NCI-H82 treated with DMSO at 0.1 percent for 48 hours (cell line): Measurements from ENCODE around the gene LRRC39.
"Not testable (repeated sequence)": the region's sequence is repeated elsewhere in the genome, so short reads cannot be mapped to it uniquely, and the experiment has no call there.

Source experiments
- DNase-seq: peaks from one replicate; lab custom pipeline; 2025; ENCODE audit not compliant: unreplicated experiment; lab: John Stamatoyannopoulos, UW

Gene LRRC39

GRCh38 chr1:100178091-100178490 lies at the start of gene LRRC39:
TSS of gene LRRC39 (minus strand) at chr1:100178256. CDS start at chr1:100168516, 9,740 bp downstream.
- DNase-seq = no peak

DNA sequence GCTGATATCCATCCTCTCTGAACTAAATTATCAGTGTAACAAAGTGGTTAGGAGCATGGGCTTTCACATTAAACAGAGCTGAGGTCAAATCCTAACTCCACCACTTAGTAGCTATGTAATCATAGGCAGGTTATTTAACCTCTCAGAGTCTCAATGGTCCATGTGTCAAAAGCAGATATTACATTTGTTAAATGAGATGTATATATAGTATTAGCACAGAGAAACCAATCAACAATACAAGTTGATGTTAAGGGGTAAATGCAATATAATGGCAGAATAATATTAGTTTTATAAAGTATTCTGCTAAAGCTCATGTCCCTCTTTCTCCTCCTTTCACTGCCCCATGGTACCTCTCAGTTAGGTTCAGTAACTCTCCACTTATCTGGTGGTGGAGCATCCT lies 44.4 kb upstream of the LRRC39 start:
- no peak for DNase-seq

DNA sequence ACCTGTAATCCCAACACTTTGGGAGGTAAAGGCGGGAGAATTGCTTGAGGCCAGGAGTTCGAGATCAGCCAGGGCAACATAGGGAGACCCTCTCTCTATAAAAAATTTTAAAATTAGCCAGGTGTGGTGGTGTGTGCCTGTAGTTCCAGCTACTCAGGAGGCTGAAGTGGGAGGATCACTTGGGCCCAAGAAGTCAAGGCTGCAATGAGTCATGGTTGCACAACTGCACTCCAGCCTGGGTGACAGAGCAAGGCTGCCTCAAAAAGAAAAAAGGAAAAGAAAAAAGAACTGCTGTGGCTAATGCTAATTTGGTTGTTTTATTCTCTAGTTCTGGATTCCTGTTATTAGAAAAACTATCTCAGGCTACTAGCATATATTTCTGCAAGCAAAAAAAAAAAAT lies 41.8 kb upstream of the LRRC39 start:
- no peak for DNase-seq

DNA sequence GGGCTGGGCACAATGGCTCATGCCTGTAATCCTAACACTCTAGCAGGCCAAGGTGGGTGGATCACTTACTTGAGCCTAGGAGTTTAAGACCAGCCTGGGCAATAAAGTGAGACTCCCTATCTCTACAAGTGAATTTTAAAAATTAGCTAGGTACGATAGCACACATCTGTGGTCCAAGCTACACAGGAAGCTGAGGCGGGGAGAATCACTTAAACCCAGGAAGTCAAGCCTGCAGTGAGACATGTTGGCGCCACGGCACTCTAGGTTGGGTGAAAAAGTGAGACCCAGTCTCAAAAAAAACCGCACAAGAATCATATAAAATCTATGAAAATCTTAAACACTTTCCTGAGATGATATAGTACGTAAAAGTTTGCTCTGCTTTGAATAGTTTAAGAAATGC lies 41.4 kb upstream of the LRRC39 start:
- no peak for DNase-seq

DNA sequence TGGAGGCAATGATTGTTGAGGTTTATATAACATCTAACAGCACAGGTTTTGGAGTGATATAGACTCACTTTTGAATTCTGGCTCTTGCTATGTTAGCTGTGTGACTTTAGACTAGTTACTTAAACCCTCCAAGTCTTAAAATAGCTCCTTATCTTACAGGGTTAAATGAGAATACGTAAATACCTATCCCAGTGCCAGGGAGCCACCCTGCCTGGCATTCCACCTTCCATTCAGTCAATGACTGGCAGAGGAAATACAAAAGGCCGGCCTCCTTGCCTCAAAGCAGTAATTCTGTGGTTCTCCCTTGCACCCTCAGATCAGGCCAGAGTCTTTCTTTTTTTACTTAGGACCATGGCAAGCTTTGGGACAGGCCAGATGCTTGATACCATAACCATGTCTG lies 39.8 kb upstream of the LRRC39 start:
- DNase-seq = no peak

GRCh38 chr1:100215101-100215500 lies 37.0 kb upstream of the LRRC39 start:
- DNase-seq = no peak

DNA sequence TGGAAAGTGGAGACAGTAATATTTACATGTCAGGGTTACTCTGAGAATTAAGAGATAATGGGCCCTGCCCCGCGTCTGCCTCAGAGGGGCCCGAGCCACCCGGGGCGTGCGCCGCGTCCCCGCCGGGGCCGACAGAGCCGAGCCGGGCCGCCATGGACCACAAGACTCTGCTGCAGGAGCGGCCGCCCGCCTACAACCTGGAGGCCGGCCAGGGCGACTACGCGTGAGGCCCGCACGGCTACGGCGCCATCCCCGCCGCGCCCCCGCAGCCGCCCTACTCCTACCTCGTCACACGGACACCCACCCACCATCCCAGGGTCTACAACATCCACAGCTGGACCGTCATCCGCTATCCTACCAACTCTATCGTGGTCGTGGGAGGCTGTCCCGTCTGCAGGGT lies 35.1 kb upstream of the LRRC39 start:
- no peak for DNase-seq

DNA sequence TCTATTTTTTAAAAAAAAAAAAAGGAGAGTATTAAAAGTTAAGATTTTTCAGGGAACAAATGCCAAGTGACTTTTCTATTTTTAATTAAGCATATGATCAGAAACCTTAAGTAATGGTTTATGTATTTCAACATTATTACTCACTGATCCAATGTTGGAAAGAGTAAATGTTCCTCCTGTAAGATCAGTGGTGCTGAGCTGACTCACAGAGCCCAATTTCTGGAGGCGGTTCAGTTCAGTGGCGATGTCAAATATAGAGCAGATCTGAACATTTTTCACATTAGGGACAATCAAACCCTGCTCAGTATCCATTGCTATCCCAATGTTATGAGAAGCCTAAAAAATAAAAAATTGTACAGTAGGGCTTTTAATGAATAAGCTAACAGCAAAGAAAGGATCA lies 28.2 kb upstream of the LRRC39 start:
- DNase-seq = no peak

DNA sequence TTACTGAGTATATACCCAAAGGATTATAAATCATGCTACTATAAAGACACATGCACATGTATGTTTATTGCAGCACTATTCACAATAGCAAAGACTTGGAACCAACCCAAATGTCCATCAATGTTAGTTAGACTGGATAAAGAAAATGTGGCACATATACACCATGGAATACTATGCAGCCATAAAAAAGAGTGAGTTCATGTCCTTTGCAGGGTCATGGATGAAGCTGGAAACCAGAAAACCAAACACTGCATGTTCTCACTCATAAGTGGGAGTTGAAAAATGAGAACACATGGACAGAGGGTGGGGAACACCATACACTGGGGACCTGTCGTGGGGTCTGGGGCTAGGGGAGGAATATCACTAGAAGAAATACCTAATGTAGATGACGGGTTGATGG lies 27.5 kb upstream of the LRRC39 start:
- DNase-seq = not testable (repeated sequence)

- not testable (repeated sequence) for DNase-seq
Measured at GRCh38 chr1:100205103-100205502, 27.0 kb upstream of the LRRC39 start.

DNA sequence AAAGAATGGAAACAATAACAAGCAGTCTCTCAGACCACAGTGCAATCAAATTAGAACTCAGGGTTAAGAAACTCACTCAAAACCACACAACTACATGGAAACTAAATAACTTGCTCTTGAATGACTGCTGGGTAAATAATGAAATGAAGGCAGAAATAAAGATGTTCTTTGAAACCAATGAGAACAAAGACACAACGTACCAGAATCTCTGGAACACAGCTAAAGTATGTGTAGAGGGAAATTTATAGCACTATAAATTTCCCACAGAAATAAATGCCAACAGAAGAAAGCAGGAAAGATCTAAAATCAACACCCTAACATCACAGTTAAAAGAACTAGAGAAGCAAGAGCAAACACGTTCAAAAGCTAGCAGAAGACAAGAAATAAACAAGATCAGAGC lies 24.6 kb upstream of the LRRC39 start:
- not testable (repeated sequence) for DNase-seq

DNA sequence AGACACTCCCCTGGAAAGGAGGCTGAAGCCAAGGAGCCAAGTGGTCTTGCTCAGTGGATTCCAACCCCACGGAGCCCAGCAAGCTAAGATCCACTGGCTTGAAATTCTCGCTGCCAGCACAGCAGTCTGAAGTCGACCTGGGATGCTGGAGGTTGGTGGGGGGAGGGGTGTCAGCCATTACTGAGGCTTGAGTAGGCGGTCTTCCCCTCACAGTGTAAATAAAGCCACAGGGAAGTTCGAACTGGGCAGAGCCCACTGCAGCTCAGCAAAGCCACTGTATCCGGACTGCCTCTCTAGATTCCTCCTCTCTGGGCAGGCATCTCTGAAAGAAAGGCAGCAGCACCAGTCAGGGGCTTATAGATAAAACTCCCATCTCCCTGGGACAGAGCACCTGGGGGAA lies 22.0 kb upstream of the LRRC39 start:
- DNase-seq = not testable (repeated sequence)

DNA sequence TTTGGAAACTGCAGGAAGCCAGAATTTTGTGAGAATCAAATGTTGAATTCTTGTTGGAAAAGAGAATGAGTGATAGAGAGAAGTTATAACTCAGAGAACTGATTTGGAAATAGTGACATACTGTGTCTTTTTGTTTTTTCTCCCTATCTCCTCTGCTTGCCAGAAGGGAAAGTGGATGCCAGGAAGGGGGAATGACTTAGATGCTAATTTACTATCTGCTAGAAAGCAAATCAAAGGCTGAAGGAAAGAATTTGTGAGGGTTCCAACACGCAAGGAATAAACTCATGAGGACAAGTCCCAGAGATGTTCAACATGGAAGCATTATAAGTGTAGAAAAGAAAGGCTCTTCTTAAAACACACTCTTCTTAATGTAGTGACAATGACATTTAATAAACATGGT lies 20.5 kb upstream of the LRRC39 start:
- no peak for DNase-seq

DNA sequence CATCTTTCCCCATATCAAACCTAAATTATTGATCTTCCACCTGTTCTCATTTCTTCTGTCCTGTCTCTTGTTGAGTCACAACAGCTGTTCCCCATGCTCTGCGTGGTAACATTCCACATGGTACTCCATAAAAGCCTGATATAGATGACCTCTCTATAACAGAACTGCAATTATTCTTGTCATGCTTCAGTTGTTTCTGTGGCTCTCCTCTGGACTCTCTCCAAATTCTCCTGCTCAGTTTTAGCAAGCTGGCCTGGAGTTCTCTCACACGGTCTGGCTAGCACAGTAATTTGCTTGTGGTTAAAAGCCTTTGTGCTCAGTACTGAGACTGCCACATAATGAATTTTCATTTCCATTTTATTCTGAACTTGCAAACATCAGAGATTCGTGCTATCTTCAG lies 10.6 kb upstream of the LRRC39 start:
- DNase-seq = no peak

GRCh38 chr1:100187912-100188311 lies 9.9 kb upstream of the LRRC39 start:
- DNase-seq = no peak

DNA sequence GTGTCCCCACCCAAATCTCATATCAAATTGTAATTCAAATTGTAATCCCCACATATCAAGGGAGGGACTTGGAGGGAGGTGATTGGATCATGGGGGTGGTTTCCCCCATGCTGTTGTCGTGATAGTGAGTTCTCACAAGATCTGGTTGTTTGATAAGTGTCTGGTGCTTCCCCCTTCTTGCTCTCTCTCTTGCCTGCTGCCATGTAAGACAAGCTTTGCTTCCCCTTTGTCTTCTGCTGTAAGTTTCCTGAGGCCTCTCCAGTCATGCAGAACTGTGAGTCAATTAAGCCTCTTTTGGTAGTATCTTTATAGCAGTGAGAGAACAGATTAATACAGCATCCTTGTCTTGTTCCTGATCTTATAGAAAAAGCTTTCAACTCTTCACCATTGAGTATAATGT lies 6.5 kb upstream of the LRRC39 start:
- no peak for DNase-seq

DNA sequence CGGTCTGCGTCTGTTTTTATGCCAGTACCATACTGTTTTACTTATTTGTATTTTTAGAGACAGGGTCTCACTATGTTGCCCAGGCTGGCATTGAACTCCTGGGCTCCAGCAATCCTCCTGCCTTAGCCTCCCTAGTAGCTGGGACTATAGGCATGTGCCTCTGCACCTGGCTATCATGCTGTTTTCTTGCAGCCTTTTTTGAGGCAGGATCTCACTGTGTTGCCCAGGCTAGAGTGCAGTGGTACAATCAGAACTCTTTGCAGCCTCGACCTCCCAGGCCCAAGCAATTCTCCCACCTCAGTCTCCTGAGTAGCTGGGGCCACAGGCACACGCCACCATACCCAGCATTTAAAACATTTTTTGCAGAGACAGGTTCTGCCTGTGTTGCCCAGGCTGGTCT lies 5.3 kb upstream of the LRRC39 start:
- DNase-seq = no peak

DNA sequence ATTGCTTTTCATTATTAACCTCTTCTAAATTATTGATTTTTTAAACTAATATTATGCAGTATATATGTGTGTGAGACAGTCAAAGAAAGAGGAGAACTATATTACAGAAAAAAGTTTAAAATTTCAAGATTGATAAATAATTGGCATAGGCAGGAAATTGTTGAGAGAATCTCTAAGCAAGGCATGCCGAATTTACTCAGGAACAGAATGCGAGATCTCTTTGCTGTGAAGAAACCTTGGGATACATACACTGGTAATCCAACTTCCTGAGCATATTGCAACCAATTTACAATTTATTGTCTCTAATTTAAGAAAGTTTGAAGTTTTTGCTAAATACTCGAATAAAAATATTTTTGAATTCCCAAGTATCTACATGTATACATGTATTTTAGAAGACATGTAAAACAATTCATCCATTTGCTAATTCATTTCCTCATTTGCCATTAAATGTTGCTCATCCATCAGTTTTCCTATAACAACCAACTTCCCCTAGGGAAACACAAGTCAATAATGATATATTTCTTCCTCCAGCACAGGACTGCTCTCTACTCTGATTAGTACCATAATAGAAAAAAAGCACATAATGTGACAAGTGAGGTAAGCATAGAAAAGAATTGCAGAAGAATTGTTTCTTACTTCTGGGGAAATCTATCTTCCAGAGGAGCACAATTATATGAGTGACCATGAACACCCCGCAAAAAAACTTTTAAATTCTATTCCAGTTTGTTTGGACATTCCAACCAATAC lies 588 bp downstream of the LRRC39 start:
- no peak for DNase-seq

GRCh38 chr1:100168051-100168450 lies 10.0 kb downstream of the LRRC39 start:
- no peak for DNase-seq

- no peak for DNase-seq
Measured at GRCh38 chr1:100164702-100165101, 13.4 kb downstream of the LRRC39 start.

DNA sequence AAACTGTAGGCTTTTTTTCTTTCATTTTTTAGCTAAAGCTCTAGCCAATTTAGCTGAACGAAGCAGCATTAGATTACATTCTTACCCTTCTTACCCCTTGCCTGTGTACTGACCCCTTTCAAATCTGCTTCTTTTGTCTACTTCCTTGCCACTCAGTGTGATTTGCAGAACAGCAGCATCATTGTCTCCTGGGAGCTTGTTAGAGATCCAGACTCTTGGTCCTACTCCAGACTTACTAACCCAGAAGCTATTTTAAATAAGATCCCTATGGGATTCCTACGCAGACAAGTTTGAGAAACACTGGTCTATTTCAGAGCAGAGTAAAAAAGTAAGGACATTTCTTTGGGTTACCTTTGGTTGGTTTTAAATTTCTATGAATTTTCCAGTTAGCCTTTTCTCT lies 13.8 kb downstream of the LRRC39 start:
- DNase-seq = no peak

DNA sequence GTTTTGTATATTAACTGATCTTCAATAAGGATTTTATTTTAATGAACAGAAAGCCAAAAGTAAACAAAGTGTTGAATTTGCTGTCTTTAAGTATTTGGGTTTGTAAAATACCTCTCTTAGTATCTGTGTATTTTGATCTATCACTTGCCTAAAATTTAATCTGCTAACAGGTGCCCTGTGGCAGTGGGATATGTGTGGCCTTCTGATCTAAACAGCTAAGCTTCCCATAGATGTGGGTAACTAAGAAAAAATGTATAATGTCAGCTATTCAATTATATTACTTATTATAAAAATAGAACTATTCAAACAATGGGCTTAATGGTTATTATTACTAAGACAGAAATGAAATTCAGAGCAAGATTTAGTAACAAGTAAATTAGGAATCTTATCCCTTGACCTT lies 15.2 kb downstream of the LRRC39 start:
- DNase-seq = no peak

GRCh38 chr1:100152271-100152670 lies 25.8 kb downstream of the LRRC39 start:
- no peak for DNase-seq
